GM12878 (cell line): Measurements from ENCODE around the gene CUTA. TPM values are rescaled to one million over a fixed set of nuclear protein-coding genes. Genes with fewer than 3 reads are reported as not detected.

Experiments used
- ATAC-seq: fragments of 200-7000 bp; cut with Tn5 transposase; 3 replicates; pipeline ENCODE4 v1.9.1; 2020; ENCODE audit warnings: mild to moderate bottlenecking, moderate library complexity
- BruUV-seq: library from RNA; stranded (reverse); fragments of 400-500 nt; replicated peaks from 2 replicates; lab custom pipeline; 2021; lab: Mats Ljungman, UMichigan
- CTCF ChIA-PET: fragments of 300-600 bp; sonication (Branson Sonifier 250); formaldehyde crosslinking; extraction: SDS; loops from one replicate; lab custom pipeline; 2021; ENCODE audit warnings: inconsistent platforms; lab: Yijun Ruan, JAX
- POLR2A ChIA-PET: fragments of 350-600 bp; formaldehyde crosslinking; extraction: SDS; loops from one replicate; lab custom pipeline; 2021; ENCODE audit warnings: inconsistent platforms; lab: Charles Lee
- RAD21 ChIA-PET: fragments of 300-600 bp; sonication (Branson Sonifier 250); formaldehyde crosslinking; loops from one replicate; lab custom pipeline; 2023; ENCODE audit warnings: antibody characterized with exemption; ENCODE audit not compliant: unreplicated experiment; lab: Charles Lee
- SMC1A ChIA-PET: fragments of 300-600 bp; sonication (Branson Sonifier 250); formaldehyde crosslinking; loops from one replicate; lab custom pipeline; 2023; ENCODE audit not compliant: unreplicated experiment, uncharacterized antibody; lab: Charles Lee
- DNase-seq: peaks from one replicate; pipeline ENCODE4 v3.0.0-alpha.2; 2011; ENCODE audit warnings: low read depth, low spot score
- FAIRE-seq: peaks from 3 replicates; lab custom pipeline; 2011; peaks lifted over from hg19 to GRCh38; lab: Jason Lieb, UNC
- H2AFZ ChIP-seq: 2 replicates; pipeline ENCODE4 v1.6.0; 2011; ENCODE audit warnings: low read depth, low read length, control low read depth; ENCODE audit not compliant: control insufficient read depth
- H3K27ac ChIP-seq: 2 replicates; pipeline ENCODE4 v1.5.1; 2011; ENCODE audit warnings: control low read depth; ENCODE audit not compliant: control insufficient read depth, insufficient read depth
- H3K27me3 ChIP-seq, 2 experiments: replicated peaks in 1 of 2; 2 replicates each; pipeline versions ENCODE4 v1.6.0 to v1.6.1; 2011; ENCODE audit warnings: low read length in 1 of 2; ENCODE audit not compliant: control insufficient read depth in 2 of 2, insufficient read depth in 2 of 2
- H3K36me3 ChIP-seq, 2 experiments: 2 replicates each; pipeline ENCODE4 v1.5.1; 2011; ENCODE audit warnings: low read length in 1 of 2; ENCODE audit not compliant: control insufficient read depth in 2 of 2, insufficient read depth in 2 of 2
- H3K4me1 ChIP-seq: 2 replicates; pipeline ENCODE4 v1.6.1; 2011; ENCODE audit warnings: mild to moderate bottlenecking, low read length, moderate library complexity, mixed read lengths; ENCODE audit not compliant: control insufficient read depth, insufficient read depth
- H3K4me2 ChIP-seq: 2 replicates; pipeline ENCODE4 v1.6.0; 2011; ENCODE audit warnings: control low read depth; ENCODE audit not compliant: control insufficient read depth, insufficient read depth
- H3K4me3 ChIP-seq: fragments of 200-600 bp; sonication (generic); 2 replicates; pipeline ENCODE4 v1.5.1; 2016
- H3K79me2 ChIP-seq: 2 replicates; pipeline ENCODE4 v1.6.0; 2011; ENCODE audit warnings: low read length; ENCODE audit not compliant: control insufficient read depth, insufficient read depth
- H3K9ac ChIP-seq: 2 replicates; pipeline ENCODE4 v1.8.0; 2011; ENCODE audit warnings: low read length, control low read depth, mixed read lengths; ENCODE audit not compliant: control insufficient read depth, insufficient read depth
- H3K9me3 ChIP-seq: replicated peaks from 3 replicates; pipeline ENCODE4 v1.5.1; 2011; ENCODE audit warnings: mild to moderate bottlenecking, low read length; ENCODE audit not compliant: control insufficient read depth, insufficient read depth
- H4K20me1 ChIP-seq: 2 replicates; pipeline ENCODE4 v1.6.0; 2011; ENCODE audit not compliant: control insufficient read depth, insufficient read depth
- BCLAF1 ChIP-seq: fragments of 450-650 bp; IDR thresholded peaks from 2 replicates; pipeline ENCODE4 v1.6.1; 2017; ENCODE audit warnings: antibody characterized with exemption, mild to moderate bottlenecking, moderate library complexity
- PAX8 ChIP-seq: fragments of 450-650 bp; IDR thresholded peaks from 2 replicates; pipeline ENCODE4 v1.6.1; 2017; ENCODE audit warnings: mild to moderate bottlenecking, moderate library complexity
- SIN3A ChIP-seq: IDR thresholded peaks from 2 replicates; pipeline ENCODE4 v1.6.1; 2012; ENCODE audit warnings: low read depth, low read length, improper control_type of control experiment
- SMC3 ChIP-seq: IDR thresholded peaks from 2 replicates; pipeline ENCODE4 v1.6.1; 2011; ENCODE audit warnings: low read length, improper control_type of control experiment, borderline replicate concordance
- TAF1 ChIP-seq: IDR thresholded peaks from 2 replicates; pipeline ENCODE4 v1.6.1; 2011; ENCODE audit warnings: mild to moderate bottlenecking, low read depth, low read length, borderline replicate concordance
- WGBS: methylation state at CpG from one replicate; pipeline ENCODE4 v1.1.6; 2016; ENCODE audit warnings: low lambda C conversion rate; ENCODE audit not compliant: insufficient replicate concordance, insufficient coverage; ENCODE audit errors: missing lambda C conversion rate; 5-methylcytosine and 5-hydroxymethylcytosine counted together
- in situ Hi-C: fragments of 300-500 bp; cut with MboI; formaldehyde crosslinking; loops from 9 replicates; pipeline ENCODE4 v1.14.3; 2018; ENCODE audit warnings: mixed read lengths
- intact Hi-C: fragments of 100-400 bp; cut with micrococcal nuclease; formaldehyde crosslinking; loops from one replicate; pipeline ENCODE4 v1.14.2; 2022; ENCODE audit not compliant: unreplicated experiment
- polyA plus RNA-seq, 11 experiments: library from polyadenylated mRNA; depleted of rRNA in 4 of 11; unstranded in 6 of 11; stranded (reverse) in 5 of 11; fragments of >200 nt; fragmentation: Nextera tagmentation in 4 of 11; fragmentation: Illumina TruSeq in 1 of 11; extraction: Ambion mirVana in 4 of 11; extraction: Trizol in 1 of 11; gene quantifications; 1 replicate in 1 of 11; 2 replicates in 10 of 11; pipeline versions ENCODE4 v1.2.1 to v1.2.3, GENCODE V29; 2011 to 2016; ENCODE audit warnings: inconsistent platforms in 2 of 11, missing spikeins in 2 of 11, low read depth in 1 of 11
- total RNA-seq, 4 experiments: library from RNA; depleted of rRNA in 3 of 4; stranded (reverse); fragments of >200 nt in 3 of 4; fragmentation: Illumina TruSeq in 1 of 4; extraction: Trizol in 1 of 4; gene quantifications; 2 replicates each; pipeline versions ENCODE4 v1.2.1 to v1.2.3, GENCODE V29; 2013 to 2021
- TF ChIP-seq, protein P1 (sequence below): IDR thresholded peaks from 2 replicates; pipeline ENCODE4 v1.6.1; 2012; ENCODE audit warnings: low read length, inconsistent platforms

The CUTA gene
- total and polyA plus RNA-seq, 10 of the 15 experiments (the other 5 are each of a cell fraction or from before 2014, with no cell fraction given) = 102 to 293 (median 189) TPM

DNA sequence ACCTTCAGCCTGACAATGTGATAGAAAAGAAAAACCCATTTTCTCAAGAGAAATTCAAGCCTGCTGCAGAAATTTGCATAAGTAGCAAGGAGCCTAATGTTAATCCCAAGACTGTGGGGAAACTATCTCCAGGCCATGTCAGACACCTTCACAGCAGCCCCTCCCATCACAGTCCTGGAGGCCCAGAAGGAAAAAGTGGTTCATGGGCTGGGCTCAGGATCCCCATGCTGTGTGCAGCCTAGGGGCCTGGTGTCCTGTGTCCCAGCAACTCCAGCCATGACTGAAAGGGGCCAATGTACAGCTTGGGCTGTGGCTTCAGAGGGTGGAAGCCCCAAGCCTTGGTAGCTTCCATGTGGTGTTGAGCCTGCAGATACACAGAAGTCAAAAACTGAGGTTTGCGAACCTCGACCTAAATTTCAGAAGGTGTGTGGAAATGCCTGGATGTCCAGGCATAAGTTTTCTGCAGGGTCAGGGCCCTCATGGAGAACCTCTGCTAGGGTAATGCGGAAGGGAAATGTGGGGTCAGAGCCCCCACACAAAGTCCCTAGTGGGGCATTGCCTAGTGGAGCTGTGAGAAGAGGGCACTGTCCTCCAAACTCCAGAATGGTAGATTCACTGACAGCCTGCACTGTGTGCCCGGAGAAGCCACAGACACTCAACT lies 48.3 kb upstream of the CUTA start (continued):
- TF ChIP-seq BCLAF1 (no peak), TAF1 (no peak), PAX8 (no peak), SIN3A (no peak)

DNA sequence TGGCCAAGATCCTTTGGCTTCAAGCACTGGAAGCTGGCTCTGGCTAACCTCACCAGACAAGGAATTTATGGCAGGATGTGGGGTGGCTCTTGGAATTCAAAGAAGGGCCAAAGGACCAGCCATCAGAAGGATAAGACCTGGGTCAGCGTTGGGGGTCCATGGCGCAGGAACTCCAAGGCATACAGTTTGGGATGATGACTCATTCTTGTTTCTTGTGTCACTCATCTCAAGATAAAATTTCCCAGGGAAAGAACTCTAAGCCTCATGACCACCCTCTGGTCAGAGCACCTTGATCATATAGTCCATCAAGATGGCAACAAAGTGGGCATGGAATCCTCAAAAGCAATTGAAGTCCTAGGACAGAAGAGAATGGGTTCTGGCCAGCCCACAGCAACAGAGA lies 41.3 kb upstream of the CUTA start:
- no peak overlapping the region for H3K9ac ChIP-seq
- no peak overlapping the region for H3K4me2 ChIP-seq
- 100% methylated on average over 2 of the region's 2 CpGs for WGBS
- BruUV-seq = no TSS peak
- H4K20me1 ChIP-seq = no peaks in the 10 kb centered on the region
- DNase-seq (no peak), FAIRE-seq (no peak), ATAC-seq (no peak)
- ChIA-PET CTCF (interaction anchor here (0.8 kb wide), 1 partner anchor 149 kb away, joined by 3 read pairs; no protein-coding TSS in a partner anchor), POLR2A (no interaction called here), SMC1A (interaction anchor here (1.0 to 1.3 kb wide), 2 partner anchors 9 to 89 kb away, joined by 3 to 4 read pairs; no protein-coding TSS in a partner anchor), RAD21 (no interaction called here)
- no peak overlapping the region for H2AFZ ChIP-seq
- H3K79me2 ChIP-seq = peaks cover 9% of the 10 kb centered on the region; the same call in 1 of the 2 replicates
- intact Hi-C loops = no loop called here
- H3K4me3 ChIP-seq = no peak overlapping the region
- H3K36me3 ChIP-seq = no peaks in the 10 kb centered on the region; a peak in 1 of 4 replicates
- TF ChIP-seq, protein P1, sequence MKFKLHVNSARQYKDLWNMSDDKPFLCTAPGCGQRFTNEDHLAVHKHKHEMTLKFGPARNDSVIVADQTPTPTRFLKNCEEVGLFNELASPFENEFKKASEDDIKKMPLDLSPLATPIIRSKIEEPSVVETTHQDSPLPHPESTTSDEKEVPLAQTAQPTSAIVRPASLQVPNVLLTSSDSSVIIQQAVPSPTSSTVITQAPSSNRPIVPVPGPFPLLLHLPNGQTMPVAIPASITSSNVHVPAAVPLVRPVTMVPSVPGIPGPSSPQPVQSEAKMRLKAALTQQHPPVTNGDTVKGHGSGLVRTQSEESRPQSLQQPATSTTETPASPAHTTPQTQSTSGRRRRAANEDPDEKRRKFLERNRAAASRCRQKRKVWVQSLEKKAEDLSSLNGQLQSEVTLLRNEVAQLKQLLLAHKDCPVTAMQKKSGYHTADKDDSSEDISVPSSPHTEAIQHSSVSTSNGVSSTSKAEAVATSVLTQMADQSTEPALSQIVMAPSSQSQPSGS = no peak
- no peak for TF ChIP-seq SMC3
- no peak overlapping the region for H3K27ac ChIP-seq
- in situ Hi-C loops = no loop called here
- H3K27me3 ChIP-seq = no peaks in the 10 kb centered on the region
- peaks cover 3% of the 10 kb centered on the region; the same call in 1 of the 2 replicates for H3K4me1 ChIP-seq
- no peaks in the 10 kb centered on the region for H3K9me3 ChIP-seq
